GM18502 (cell line): Measurements from ENCODE around the gene KCTD20.

ENCODE experiments used
- ATAC-seq: cut with Tn5 transposase; IDR thresholded peaks from one replicate; pipeline ENCODE4 v1.9.1; 2021; ENCODE audit warnings: mild to moderate bottlenecking; ENCODE audit not compliant: unreplicated experiment, poor library complexity

The KCTD20 gene

DNA sequence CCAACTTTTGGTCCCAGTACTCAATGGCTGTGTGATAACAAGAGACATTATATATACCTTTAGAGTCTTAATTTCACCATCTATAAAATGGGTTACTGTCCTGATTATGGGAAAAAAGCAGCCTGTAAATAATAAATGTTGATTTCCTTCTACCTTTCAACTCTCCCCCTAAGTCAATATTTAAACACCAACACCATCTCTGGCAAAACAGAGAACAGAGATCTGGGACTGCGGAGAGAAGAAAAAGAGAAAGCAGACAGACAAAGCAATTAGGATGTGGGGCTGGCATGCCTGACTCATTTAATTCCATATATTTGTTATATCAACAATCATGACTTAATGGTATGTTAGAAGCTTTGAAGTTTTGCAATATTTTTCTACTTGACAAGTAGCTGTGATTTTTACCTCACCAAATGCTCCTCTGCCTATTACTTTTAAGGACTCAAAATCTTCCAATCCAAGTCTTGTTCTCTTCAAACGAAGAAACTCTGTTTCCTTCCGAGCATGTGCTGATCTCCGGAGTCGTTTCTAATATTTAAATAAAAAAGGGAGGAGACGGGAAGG, 81.2 kb downstream of the KCTD20 start:
- no peak for ATAC-seq

DNA sequence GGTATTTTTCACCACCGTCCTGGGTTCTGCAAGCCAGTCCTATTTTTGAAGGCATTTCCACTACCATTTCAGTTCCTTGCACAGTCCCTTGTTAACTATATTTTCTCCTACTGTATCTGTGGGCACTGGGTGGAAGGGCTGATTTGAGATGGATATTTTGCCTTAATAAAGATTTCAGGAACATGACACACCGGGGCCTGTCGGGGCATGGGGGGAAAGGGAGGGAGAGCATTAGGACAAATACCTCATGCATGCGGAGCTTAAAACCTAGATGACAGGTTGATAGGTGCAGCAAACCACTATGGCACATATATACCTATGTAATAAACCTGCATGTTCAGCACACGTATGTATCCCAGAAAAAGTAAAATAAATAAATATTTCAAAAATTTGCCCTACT, 82.1 kb downstream of the KCTD20 start:
- ATAC-seq: no peak

DNA sequence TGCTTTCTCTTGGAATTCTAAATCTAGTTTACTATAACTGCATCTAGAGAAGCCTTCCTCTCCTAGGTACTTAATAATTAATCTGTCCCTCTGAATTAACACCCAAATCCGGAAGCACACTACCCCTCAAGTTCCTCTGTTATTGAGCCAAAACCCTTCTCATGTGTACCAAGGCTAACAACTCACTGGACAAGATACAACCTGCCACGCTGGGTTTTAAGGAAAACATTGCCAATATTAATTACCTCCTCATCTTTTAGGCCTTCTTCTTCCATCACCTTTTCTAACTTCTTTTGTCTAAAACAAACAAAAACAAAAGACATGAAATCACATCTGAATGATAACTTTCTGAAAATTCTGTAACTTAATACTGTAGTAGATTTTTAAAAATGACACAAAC, 82.5 kb downstream of the KCTD20 start:
- ATAC-seq: no peak

DNA sequence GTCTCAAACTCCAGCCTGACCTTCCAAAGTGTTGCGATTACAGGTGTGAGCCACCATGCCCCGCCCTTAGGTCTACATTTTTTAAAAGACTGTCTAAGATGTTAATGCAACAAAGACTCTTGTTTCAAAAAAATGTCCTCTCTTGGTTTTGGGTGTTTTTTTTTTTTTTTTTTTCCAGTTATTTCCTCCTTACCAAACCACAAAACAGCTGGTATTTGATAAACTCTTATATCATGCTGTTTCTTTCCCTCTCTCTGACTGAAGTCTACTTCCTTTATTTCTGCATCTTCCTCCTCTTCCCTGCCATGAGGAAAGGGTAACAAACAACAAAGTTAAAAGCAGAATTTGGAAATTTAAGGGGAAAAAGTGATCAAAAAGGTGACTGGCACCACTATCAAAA, 83.3 kb downstream of the KCTD20 start:
- ATAC-seq: no peak

DNA sequence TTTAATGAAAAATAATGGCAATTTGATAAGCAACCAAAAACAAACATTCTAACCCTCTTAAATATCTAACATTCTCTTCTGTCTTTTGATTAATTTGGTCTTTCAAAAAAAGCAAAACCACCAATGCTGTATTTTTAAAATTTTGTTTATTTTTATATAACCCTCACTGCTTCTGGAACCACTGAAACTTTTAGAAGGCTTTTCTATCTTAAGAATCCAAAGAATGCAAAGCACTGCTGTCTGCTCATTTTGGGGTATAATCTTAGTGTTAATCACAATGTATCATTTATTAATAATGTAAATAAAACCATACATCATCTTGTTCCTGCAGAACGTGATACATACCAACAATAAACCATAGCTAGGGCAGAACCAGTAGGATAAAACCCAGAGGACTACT, 90.5 kb downstream of the KCTD20 start:
- ATAC-seq: no peak

DNA sequence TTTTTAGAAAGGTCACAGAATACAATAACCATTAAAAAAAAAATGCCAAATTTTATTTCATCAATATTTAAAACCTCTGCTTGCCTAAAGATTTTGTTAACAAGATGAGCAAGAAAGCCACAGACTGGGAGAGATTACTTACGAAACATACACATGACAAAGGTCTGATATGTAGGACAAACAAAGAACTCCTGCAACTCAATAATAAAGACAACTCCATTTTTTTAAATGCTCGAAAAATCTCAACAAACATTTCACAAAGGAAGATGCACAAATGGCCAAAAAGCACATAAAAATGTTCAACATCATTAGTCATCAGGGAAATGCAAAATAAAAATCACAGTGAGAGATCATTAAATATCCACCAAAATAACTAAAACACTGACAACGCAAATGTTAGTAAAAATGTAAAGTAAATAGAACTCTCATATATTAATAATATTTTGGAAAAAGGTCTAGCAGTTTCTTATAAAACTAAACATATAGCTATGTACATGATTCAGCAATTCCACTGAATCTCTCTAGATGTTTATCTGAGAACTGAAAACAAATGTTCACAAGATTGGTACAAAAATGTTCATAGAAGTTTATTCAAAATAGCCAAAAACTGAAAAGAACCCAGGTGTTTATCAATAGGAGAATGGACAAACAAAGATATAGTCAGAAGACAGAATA, 94.2 kb downstream of the KCTD20 start:
- ATAC-seq: no peak

DNA sequence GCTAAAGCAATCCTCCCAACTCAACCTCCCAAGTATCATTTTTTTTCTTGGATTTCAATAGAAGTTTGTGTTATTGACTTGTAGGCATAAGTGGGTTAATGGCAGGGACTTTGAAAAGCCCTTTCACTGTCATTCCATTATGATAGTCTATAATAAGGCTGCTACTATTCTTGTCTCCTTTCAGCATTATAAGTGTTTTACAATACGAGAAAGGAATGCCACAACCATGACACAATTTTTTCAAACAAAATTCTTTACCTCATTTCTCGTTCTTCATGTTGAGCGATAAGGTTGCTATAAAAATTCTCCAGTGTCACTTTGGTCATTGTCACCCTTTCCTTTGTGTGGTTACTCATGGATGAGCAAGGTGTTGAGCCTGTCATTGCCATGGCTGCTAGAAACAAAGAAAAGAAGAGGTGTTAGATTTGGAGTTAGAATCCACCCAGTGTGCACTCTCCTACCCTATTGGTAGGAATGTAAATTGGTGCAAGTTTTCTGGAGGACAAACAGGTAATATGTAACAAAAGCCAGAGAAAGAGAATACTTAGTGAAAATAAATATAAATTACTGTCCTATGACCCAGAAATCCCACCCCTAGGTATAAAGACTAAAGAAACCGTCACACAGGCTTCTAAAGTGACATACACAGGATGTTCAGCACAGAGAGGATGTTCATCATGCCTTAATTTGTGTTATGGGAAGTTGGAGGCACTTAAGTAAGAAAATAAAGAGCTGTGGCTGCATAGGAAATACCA, 97.2 kb downstream of the KCTD20 start:
- no peak for ATAC-seq
